Right lobe of liver (tissue), 6 donors: Measurements from ENCODE around the gene GIMAP7. TPM values are rescaled to one million over a fixed set of nuclear protein-coding genes. Genes with fewer than 3 reads are reported as not detected.

Experiments used
- ATAC-seq, 4 donors: fragments of 200-7000 bp; cut with Tn5 transposase; one replicate each; pipeline ENCODE4 v1.9.1; 2020; ENCODE audit warnings: mild to moderate bottlenecking in 4 of 4, moderate library complexity in 4 of 4
- DNase-seq, 3 donors: peaks; one replicate each; pipeline ENCODE4 v3.0.0-alpha.2; 2020
- H3K27ac ChIP-seq, 3 donors: fragments of 200-600 bp; one replicate each; pipeline ENCODE4 v1.8.0; 2022
- H3K27me3 ChIP-seq, 2 donors: fragments of 200-600 bp; one replicate each; pipeline ENCODE4 v1.8.0; 2022
- H3K36me3 ChIP-seq, 4 donors: fragments of 200-600 bp; sonication (generic) in 1 of 4; one replicate each; pipeline versions ENCODE4 v1.5.1 to v1.8.0; 2017 to 2022; ENCODE audit warnings: control low read depth in 1 of 4
- H3K4me1 ChIP-seq, 4 donors: fragments of 200-600 bp; sonication (generic) in 1 of 4; one replicate each; pipeline versions ENCODE4 v1.5.1 to v1.8.0; 2017 to 2022; ENCODE audit warnings: control low read depth in 1 of 4
- H3K4me3 ChIP-seq, 3 donors: fragments of 200-600 bp; one replicate each; pipeline ENCODE4 v1.8.0; 2022
- H3K9me3 ChIP-seq, 4 donors: fragments of 200-600 bp; sonication (generic) in 1 of 4; one replicate each; pipeline versions ENCODE4 v1.5.1 to v1.8.0; 2017 to 2022; ENCODE audit warnings: control low read depth in 1 of 4
- CTCF ChIP-seq, 4 donors: fragments of 200-600 bp in 3 of 4; fragments of 450-650 bp in 1 of 4; IDR thresholded peaks; one replicate each; pipeline versions ENCODE4 v1.5.1 to v1.8.0; 2016 to 2022; ENCODE audit warnings: antibody characterized with exemption in 4 of 4, mild to moderate bottlenecking in 2 of 4
- POLR2A ChIP-seq: fragments of 450-650 bp; IDR thresholded peaks from one replicate; pipeline ENCODE4 v1.6.1; 2017; ENCODE audit warnings: antibody characterized with exemption, mild to moderate bottlenecking
- WGBS: methylation state at CpG from one replicate; pipeline ENCODE4 v1.1.6; 2018; ENCODE audit warnings: low coverage, low lambda C conversion rate; ENCODE audit not compliant: insufficient coverage; ENCODE audit errors: missing lambda C conversion rate; 5-methylcytosine and 5-hydroxymethylcytosine counted together
- intact Hi-C, 2 donors: fragments of 100-400 bp; cut with DNase I; formaldehyde crosslinking; loops; one replicate each; pipeline versions ENCODE4 v1.11.2 to v1.14.1; 2022
- total RNA-seq, 6 experiments: library from RNA; depleted of rRNA in 2 of 6; stranded (reverse); fragments of >200 nt in 2 of 6; fragmentation: NEBNext Ultra II Directional in 3 of 6; extraction: Animal tissue kit (Norgen Biotek cat#: 25700) in 3 of 6; gene quantifications; one replicate each; pipeline versions ENCODE4 v1.1.0 to v1.2.4, GENCODE V29; 2016 to 2023
- donor health status: DM: no; HTN: yes; CAD: no.
- donor health status: DM: no; HTN: no; CAD: no.
- donor health status: DM: no; HTN: no; CAD: no.
- donor health status: DM: no; HTN: yes; CAD: no.
- donor health status: DM: no; HTN: yes; CAD: no.

GIMAP7 gene
- total RNA-seq, 6 experiments from 2014 or later: 2.6 to 9.1 (median 6.0) TPM

- WGBS: 96% methylated on average over 3 of the region's 3 CpGs
- Histone ChIP-seq H3K4me1 (no peaks in the 10 kb centered on the region), H3K27me3 (no peaks in the 10 kb centered on the region), H3K36me3 (no peaks in the 10 kb centered on the region), H3K9me3 (no peaks in the 10 kb centered on the region), H3K4me3 (no peak overlapping the region), H3K27ac (no peak overlapping the region)
- TF ChIP-seq POLR2A: no peak
- TF ChIP-seq CTCF (IDR thresholded peaks at IDR 0.05): no peak
- DNase-seq: no peak
- no peak for ATAC-seq
- intact Hi-C loops: no loop called here
Measured at GRCh38 chr7:150468241-150468640, 46.4 kb upstream of the GIMAP7 start.

GRCh38 chr7:150471886-150472285, 42.8 kb upstream of the GIMAP7 start:
- no peak overlapping the region for H3K27ac ChIP-seq
- H3K36me3 ChIP-seq: no peaks in the 10 kb centered on the region
- 50% methylated on average over 5 of the region's 5 CpGs for WGBS
- no peak overlapping the region for H3K4me3 ChIP-seq
- TF ChIP-seq CTCF (IDR thresholded peaks at IDR 0.05) (no peak), POLR2A (no peak)
- DNase-seq (no peak), ATAC-seq (peak in 1 of 4 donors; percentile 24)
- H3K27me3 ChIP-seq: no peaks in the 10 kb centered on the region
- intact Hi-C loops: no loop called here
- H3K4me1 ChIP-seq: no peaks in the 10 kb centered on the region
- H3K9me3 ChIP-seq: no peaks in the 10 kb centered on the region

GRCh38 chr7:150473902-150474301, 40.8 kb upstream of the GIMAP7 start:
- Histone ChIP-seq H3K4me3 (no peak overlapping the region), H3K4me1 (no peaks in the 10 kb centered on the region), H3K9me3 (no peaks in the 10 kb centered on the region), H3K27me3 (no peaks in the 10 kb centered on the region), H3K36me3 (no peaks in the 10 kb centered on the region), H3K27ac (no peak overlapping the region)
- ATAC-seq (peak in 1 of 4 donors; percentile 29), DNase-seq (no peak)
- TF ChIP-seq CTCF (IDR thresholded peaks at IDR 0.05) (no peak), POLR2A (no peak)
- intact Hi-C loops: no loop called here
- WGBS: 63% methylated on average over 3 of the region's 7 CpGs

GRCh38 chr7:150476285-150476684, 38.4 kb upstream of the GIMAP7 start:
- no peaks in the 10 kb centered on the region for H3K4me1 ChIP-seq
- TF ChIP-seq CTCF (IDR thresholded peaks at IDR 0.05) (no peak), POLR2A (no peak)
- no peaks in the 10 kb centered on the region for H3K27me3 ChIP-seq
- WGBS: 80% methylated on average over 3 of the region's 3 CpGs
- ATAC-seq (no peak), DNase-seq (no peak)
- intact Hi-C loops: no loop called here
- no peak overlapping the region for H3K4me3 ChIP-seq
- H3K27ac ChIP-seq: no peak overlapping the region
- no peaks in the 10 kb centered on the region for H3K36me3 ChIP-seq
- no peaks in the 10 kb centered on the region for H3K9me3 ChIP-seq
